Nephron (organoid): Measurements from ENCODE around the gene ABCC10.
"Not testable (repeated sequence)": the region's sequence is repeated elsewhere in the genome, so short reads cannot be mapped to it uniquely, and the experiment has no call there.

Source experiments
- H3K27ac Mint-ChIP-seq, 3 experiments: 2 replicates each; pipeline ENCODE4 v1.8.0; 2020; ENCODE audit warnings: mixed read lengths in 3 of 3, mild to moderate bottlenecking in 2 of 3, moderate library complexity in 1 of 3
- H3K27me3 Mint-ChIP-seq: 2 replicates; pipeline ENCODE4 v1.8.0; 2021; ENCODE audit warnings: low read depth, mild to moderate bottlenecking, moderate library complexity, mixed read lengths
- H3K36me3 Mint-ChIP-seq: 2 replicates; pipeline ENCODE4 v1.8.0; 2020; ENCODE audit warnings: low read depth, mixed read lengths
- H3K4me1 Mint-ChIP-seq: 2 replicates; pipeline ENCODE4 v1.8.0; 2020; ENCODE audit warnings: mixed read lengths
- H3K4me3 Mint-ChIP-seq, 3 experiments: 2 replicates each; pipeline ENCODE4 v1.8.0; 2020; ENCODE audit warnings: mild to moderate bottlenecking in 3 of 3, mixed read lengths in 3 of 3, moderate library complexity in 2 of 3
- H3K9me3 Mint-ChIP-seq: 2 replicates; pipeline ENCODE4 v1.8.0; 2020; ENCODE audit warnings: mixed read lengths
- CTCF ChIP-seq, 3 experiments: fragments of 200-600 bp; sonication (generic); IDR thresholded peaks; one replicate each; pipeline ENCODE4 v1.5.0; 2021; ENCODE audit warnings: antibody characterized with exemption in 3 of 3; ENCODE audit not compliant: unreplicated experiment in 3 of 3

The ABCC10 gene, protein sequence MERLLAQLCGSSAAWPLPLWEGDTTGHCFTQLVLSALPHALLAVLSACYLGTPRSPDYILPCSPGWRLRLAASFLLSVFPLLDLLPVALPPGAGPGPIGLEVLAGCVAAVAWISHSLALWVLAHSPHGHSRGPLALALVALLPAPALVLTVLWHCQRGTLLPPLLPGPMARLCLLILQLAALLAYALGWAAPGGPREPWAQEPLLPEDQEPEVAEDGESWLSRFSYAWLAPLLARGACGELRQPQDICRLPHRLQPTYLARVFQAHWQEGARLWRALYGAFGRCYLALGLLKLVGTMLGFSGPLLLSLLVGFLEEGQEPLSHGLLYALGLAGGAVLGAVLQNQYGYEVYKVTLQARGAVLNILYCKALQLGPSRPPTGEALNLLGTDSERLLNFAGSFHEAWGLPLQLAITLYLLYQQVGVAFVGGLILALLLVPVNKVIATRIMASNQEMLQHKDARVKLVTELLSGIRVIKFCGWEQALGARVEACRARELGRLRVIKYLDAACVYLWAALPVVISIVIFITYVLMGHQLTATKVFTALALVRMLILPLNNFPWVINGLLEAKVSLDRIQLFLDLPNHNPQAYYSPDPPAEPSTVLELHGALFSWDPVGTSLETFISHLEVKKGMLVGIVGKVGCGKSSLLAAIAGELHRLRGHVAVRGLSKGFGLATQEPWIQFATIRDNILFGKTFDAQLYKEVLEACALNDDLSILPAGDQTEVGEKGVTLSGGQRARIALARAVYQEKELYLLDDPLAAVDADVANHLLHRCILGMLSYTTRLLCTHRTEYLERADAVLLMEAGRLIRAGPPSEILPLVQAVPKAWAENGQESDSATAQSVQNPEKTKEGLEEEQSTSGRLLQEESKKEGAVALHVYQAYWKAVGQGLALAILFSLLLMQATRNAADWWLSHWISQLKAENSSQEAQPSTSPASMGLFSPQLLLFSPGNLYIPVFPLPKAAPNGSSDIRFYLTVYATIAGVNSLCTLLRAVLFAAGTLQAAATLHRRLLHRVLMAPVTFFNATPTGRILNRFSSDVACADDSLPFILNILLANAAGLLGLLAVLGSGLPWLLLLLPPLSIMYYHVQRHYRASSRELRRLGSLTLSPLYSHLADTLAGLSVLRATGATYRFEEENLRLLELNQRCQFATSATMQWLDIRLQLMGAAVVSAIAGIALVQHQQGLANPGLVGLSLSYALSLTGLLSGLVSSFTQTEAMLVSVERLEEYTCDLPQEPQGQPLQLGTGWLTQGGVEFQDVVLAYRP (N-terminal part only)

DNA sequence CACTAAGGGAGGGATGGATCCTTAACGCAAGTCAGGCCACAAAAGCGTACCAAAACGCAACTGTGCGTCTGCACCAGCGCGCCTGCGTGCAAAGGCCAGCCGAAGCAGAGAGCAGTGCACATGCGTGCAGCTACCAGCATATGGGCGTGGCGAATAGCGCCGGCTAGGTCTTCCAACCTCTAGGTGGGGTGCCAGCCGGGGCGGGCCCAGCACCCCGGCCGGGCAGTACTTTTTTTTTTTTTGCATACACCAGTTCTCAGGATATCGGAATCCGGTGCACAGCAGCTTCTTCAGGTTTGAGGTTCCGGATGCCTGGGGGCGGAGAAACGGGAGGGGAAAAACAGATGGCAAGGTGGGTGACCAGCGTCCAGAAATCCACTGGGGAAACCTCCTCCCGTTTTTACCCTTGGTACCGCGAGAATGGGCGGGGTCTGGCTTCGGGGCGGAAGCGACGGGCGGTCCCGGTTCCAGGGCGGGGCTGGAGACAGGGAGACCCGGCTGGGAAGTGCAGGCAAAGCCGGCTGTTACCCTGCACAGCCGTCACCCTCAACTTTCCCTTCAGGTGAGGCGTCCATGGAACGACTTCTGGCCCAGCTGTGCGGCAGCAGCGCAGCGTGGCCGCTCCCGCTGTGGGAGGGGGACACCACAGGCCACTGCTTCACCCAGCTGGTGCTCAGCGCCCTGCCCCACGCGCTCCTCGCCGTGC lies at the start of gene ABCC10:
TSS of gene ABCC10 (plus strand) at position 136 of the 706 bp plus-strand sequence. CDS start at position 574, 438 bp downstream.
- peaks cover 6% of the 10 kb centered on the region for H3K36me3 Mint-ChIP-seq
- H3K4me3 Mint-ChIP-seq = peak within 1 kb of the TSS; percentile 95 to 99 (median 96)
- no peaks in the 10 kb centered on the region for H3K27me3 Mint-ChIP-seq
- H3K9me3 Mint-ChIP-seq = peaks cover 10% of the 10 kb centered on the region
- peak within 1 kb of the TSS; percentile 96 to 99 (median 96) for H3K27ac Mint-ChIP-seq
- peak; percentile 30 to 58 (median 36) for TF ChIP-seq CTCF (IDR thresholded peaks at IDR 0.05; ENCODE audit: unreplicated experiment in 3 of 3)
- peaks cover 19% of the 10 kb centered on the region for H3K4me1 Mint-ChIP-seq

- Mint-ChIP-seq H3K27ac (no peak overlapping the region), H3K27me3 (peaks cover 11% of the 10 kb centered on the region), H3K4me1 (no peaks in the 10 kb centered on the region), H3K36me3 (no peaks in the 10 kb centered on the region), H3K9me3 (no peaks in the 10 kb centered on the region), H3K4me3 (no peak overlapping the region)
- TF ChIP-seq CTCF (IDR thresholded peaks at IDR 0.05; ENCODE audit: unreplicated experiment in 3 of 3) = no peak
Observed at GRCh38 chr6:43377710-43378229, 49.6 kb upstream of the ABCC10 start.

DNA sequence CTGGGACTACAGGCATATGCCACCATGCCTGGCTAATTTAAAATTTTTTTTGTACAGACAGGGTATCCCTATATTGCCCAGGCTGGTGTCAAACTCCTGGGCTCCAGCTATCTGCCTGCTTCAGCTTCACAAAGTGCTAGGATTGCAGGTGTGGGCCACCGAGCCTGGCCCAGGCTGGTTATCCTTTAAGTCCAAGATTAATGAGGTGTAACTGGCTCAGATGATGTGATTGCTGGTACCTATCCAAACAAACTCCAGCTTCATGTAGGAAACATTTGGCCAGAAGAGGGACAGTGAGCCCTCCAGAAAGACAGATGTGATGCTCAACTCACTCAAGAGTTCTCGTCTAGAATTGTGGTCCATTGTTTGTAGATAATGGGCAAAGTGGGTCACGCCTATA lies 48.7 kb upstream of the ABCC10 start:
- H3K9me3 Mint-ChIP-seq = no peaks in the 10 kb centered on the region
- H3K4me1 Mint-ChIP-seq = no peaks in the 10 kb centered on the region
- peak in 1 of 3 experiments; percentile 16 for TF ChIP-seq CTCF (IDR thresholded peaks at IDR 0.05; ENCODE audit: unreplicated experiment in 3 of 3)
- H3K36me3 Mint-ChIP-seq = no peaks in the 10 kb centered on the region
- no peak overlapping the region for H3K27ac Mint-ChIP-seq
- no peak overlapping the region for H3K4me3 Mint-ChIP-seq
- H3K27me3 Mint-ChIP-seq = peaks cover 11% of the 10 kb centered on the region

- H3K4me3 Mint-ChIP-seq, H3K27ac Mint-ChIP-seq, H3K4me1 Mint-ChIP-seq, H3K36me3 Mint-ChIP-seq, H3K9me3 Mint-ChIP-seq: not testable (repeated sequence)
- H3K27me3 Mint-ChIP-seq = peaks cover 11% of the 10 kb centered on the region
Observed at GRCh38 chr6:43380858-43381257, 46.5 kb upstream of the ABCC10 start.

- no peaks in the 10 kb centered on the region for H3K4me1 Mint-ChIP-seq
- H3K9me3 Mint-ChIP-seq = no peaks in the 10 kb centered on the region
- no peak for TF ChIP-seq CTCF (IDR thresholded peaks at IDR 0.05; ENCODE audit: unreplicated experiment in 3 of 3)
- H3K36me3 Mint-ChIP-seq = no peaks in the 10 kb centered on the region
- no peak overlapping the region for H3K4me3 Mint-ChIP-seq
- peaks cover 11% of the 10 kb centered on the region for H3K27me3 Mint-ChIP-seq
- H3K27ac Mint-ChIP-seq = no peak overlapping the region
Observed at GRCh38 chr6:43383021-43383667, 44.2 kb upstream of the ABCC10 start.
